ENCODE measurements around the gene TIMP2.
"Not testable (repeated sequence)": the region's sequence is repeated elsewhere in the genome, so short reads cannot be mapped to it uniquely, and the experiment has no call there.

Gene TIMP2

GRCh38 chr17:78963378-78963777 lies 38.2 kb upstream of the TIMP2 start:
- H3K4me3 ChIP-seq (ENCODE audit: low read depth, low read length), result no peak overlapping the region
- in situ Hi-C loops (cut with HindIII; ENCODE audit: low sequenced_read_pairs), result no loop called here
- no peak for TF ChIP-seq CTCF (IDR thresholded peaks at IDR 0.05; ENCODE audit: low read depth, low read length, missing control alignments)
- no peak for DNase-seq (ENCODE audit: low read depth)

GRCh38 chr17:78962984-78963348 lies 37.8 kb upstream of the TIMP2 start:
- H3K4me3 ChIP-seq (ENCODE audit: low read depth, low read length); DNase-seq (ENCODE audit: low read depth); in situ Hi-C loops (cut with HindIII; ENCODE audit: low sequenced_read_pairs): not testable (repeated sequence)

GRCh38 chr17:78962345-78962983 lies 37.3 kb upstream of the TIMP2 start:
- no peak for TF ChIP-seq CTCF (IDR thresholded peaks at IDR 0.05; ENCODE audit: low read depth, low read length, missing control alignments)
- no peak for DNase-seq (ENCODE audit: low read depth)
- in situ Hi-C loops (cut with HindIII; ENCODE audit: low sequenced_read_pairs), result no loop called here
- no peak overlapping the region for H3K4me3 ChIP-seq (ENCODE audit: low read depth, low read length)

- H3K4me3 ChIP-seq (ENCODE audit: low read depth, low read length), result no peak overlapping the region
- in situ Hi-C loops (cut with HindIII; ENCODE audit: low sequenced_read_pairs), result no loop called here
- no peak for DNase-seq (ENCODE audit: low read depth)
- no peak for TF ChIP-seq CTCF (IDR thresholded peaks at IDR 0.05; ENCODE audit: low read depth, low read length, missing control alignments)
These were observed 36.4 kb upstream of the TIMP2 start for GRCh38 chr17:78961571-78961970.

- in situ Hi-C loops (cut with HindIII; ENCODE audit: low sequenced_read_pairs), result no loop called here
- DNase-seq (ENCODE audit: low read depth), result no peak
- H3K4me3 ChIP-seq (ENCODE audit: low read depth, low read length), result no peak overlapping the region
- TF ChIP-seq CTCF (IDR thresholded peaks at IDR 0.05; ENCODE audit: low read depth, low read length, missing control alignments), result no peak
These were observed 35.7 kb upstream of the TIMP2 start for GRCh38 chr17:78960928-78961327.

- DNase-seq (ENCODE audit: low read depth), result no peak
- no peak overlapping the region for H3K4me3 ChIP-seq (ENCODE audit: low read depth, low read length)
- TF ChIP-seq CTCF (IDR thresholded peaks at IDR 0.05; ENCODE audit: low read depth, low read length, missing control alignments), result no peak
- in situ Hi-C loops (cut with HindIII; ENCODE audit: low sequenced_read_pairs), result no loop called here
These were observed 34.6 kb upstream of the TIMP2 start for GRCh38 chr17:78959803-78960202.

GRCh38 chr17:78958641-78959127 lies 33.5 kb upstream of the TIMP2 start:
- TF ChIP-seq CTCF (IDR thresholded peaks at IDR 0.05; ENCODE audit: low read depth, low read length, missing control alignments), result no peak
- no peak overlapping the region for H3K4me3 ChIP-seq (ENCODE audit: low read depth, low read length)
- no peak for DNase-seq (ENCODE audit: low read depth)
- in situ Hi-C loops (cut with HindIII; ENCODE audit: low sequenced_read_pairs), result no loop called here
